Testis (tissue), 2 donors: ENCODE measurements around the gene PTPN11.

Experiments
- POLR2A ChIP-seq: fragments of 450-650 bp; IDR thresholded peaks from one replicate; pipeline ENCODE4 v1.6.1; 2017; ENCODE audit warnings: antibody characterized with exemption, mild to moderate bottlenecking, moderate library complexity
- TF ChIP-seq, protein P1 (sequence below), 3 experiments: fragments of 450-650 bp in 2 of 3; fragments of 200-600 bp in 1 of 3; sonication (generic) in 1 of 3; IDR thresholded peaks; one replicate each; pipeline ENCODE4 v1.5.1; 2016 to 2019; ENCODE audit warnings: antibody characterized with exemption in 3 of 3, mild to moderate bottlenecking in 2 of 3, moderate library complexity in 1 of 3

- TF ChIP-seq, protein P1, sequence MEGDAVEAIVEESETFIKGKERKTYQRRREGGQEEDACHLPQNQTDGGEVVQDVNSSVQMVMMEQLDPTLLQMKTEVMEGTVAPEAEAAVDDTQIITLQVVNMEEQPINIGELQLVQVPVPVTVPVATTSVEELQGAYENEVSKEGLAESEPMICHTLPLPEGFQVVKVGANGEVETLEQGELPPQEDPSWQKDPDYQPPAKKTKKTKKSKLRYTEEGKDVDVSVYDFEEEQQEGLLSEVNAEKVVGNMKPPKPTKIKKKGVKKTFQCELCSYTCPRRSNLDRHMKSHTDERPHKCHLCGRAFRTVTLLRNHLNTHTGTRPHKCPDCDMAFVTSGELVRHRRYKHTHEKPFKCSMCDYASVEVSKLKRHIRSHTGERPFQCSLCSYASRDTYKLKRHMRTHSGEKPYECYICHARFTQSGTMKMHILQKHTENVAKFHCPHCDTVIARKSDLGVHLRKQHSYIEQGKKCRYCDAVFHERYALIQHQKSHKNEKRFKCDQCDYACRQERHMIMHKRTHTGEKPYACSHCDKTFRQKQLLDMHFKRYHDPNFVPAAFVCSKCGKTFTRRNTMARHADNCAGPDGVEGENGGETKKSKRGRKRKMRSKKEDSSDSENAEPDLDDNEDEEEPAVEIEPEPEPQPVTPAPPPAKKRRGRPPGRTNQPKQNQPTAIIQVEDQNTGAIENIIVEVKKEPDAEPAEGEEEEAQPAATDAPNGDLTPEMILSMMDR (IDR thresholded peaks at IDR 0.05): no peak
- no peak for TF ChIP-seq POLR2A
Observed at GRCh38 chr12:112422531-112422930, 3.8 kb downstream of the PTPN11 start.
